Measurements from ENCODE around the gene TCTN1.

DNA sequence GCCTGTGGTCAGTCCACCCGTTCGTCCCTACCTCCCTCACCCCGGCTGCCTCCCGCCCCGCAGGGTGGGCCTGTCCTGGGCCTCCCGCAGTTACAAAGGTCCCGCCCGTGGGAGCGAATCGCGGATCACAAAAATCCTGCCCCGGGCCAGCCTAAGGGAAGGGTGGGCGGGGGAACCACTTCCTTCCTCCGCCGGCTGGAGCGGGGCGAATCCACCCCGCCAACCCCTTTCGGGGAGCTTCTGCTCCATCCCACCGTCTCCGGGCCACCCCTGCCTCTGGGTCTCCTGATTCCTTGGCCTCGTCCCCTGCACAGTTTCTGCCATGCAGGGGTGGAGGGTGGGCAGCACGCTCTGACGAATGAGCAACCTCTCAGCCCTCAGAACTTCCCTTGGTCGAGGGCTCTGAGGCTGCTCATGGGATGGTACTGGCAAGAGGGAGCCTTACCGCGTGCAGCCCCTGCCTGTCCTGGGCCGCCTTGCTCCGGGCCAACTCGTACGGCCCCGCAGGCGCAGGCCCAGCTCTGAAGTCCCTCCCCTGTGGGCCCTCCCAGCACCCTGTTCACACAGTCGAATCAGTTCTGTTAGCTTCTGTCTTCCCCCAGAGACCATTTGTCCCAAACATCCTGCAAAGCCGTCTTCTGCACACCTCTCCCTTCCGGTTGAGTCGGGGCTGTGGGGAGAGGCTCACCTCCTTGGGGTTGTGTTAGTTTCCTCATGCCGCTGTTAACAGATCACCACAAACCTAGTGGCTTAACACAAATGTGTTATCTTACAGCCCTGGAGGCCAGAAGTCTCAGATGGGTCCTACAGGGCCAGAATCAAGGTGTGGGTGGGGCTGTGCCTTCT lies 75.6 kb downstream of the TCTN1 start:
- no peak for TF ChIP-seq CTCF (IDR thresholded peaks at IDR 0.05; ENCODE audit: low read length)
- TF ChIP-seq EZH2phosphoT487 (IDR thresholded peaks at IDR 0.05; ENCODE audit: low read length), result no peak

Data from MM.1S (cell line).